Measurements from ENCODE around the gene TACSTD2.
"Not testable (repeated sequence)": the region's sequence is repeated elsewhere in the genome, so short reads cannot be mapped to it uniquely, and the experiment has no call there.

TACSTD2 gene

GRCh38 chr1:58566339-58566738 is 10.7 kb downstream of the TACSTD2 start:
- TF ChIP-seq POLR2AphosphoS5 (IDR thresholded peaks at IDR 0.05; ENCODE audit: low read depth) = no peak
- no peak for DNase-seq (ENCODE audit: low read depth in 1 of 2, low spot score in 1 of 2)
- H3K27me3 ChIP-seq (ENCODE audit: insufficient read depth, poor library complexity, severe bottlenecking) = no peaks in the 10 kb centered on the region

GRCh38 chr1:58563715-58564114 is 13.3 kb downstream of the TACSTD2 start:
- not testable (repeated sequence) for H3K27ac ChIP-seq (replicated peaks); H3K4me3 ChIP-seq (replicated peaks; ENCODE audit: insufficient read depth, low read length); DNase-seq (ENCODE audit: low read depth in 1 of 2, low spot score in 1 of 2); H3K27me3 ChIP-seq (ENCODE audit: insufficient read depth, poor library complexity, severe bottlenecking)

More at GRCh38 chr1:58566339-58566738, 10.7 kb downstream of the TACSTD2 start:
- H3K27ac ChIP-seq (replicated peaks) = no peak overlapping the region
- H3K4me3 ChIP-seq (replicated peaks; ENCODE audit: insufficient read depth, low read length) = no peak overlapping the region

- no peak for DNase-seq (ENCODE audit: low read depth in 1 of 2, low spot score in 1 of 2)
- Histone ChIP-seq H3K27me3 (ENCODE audit: insufficient read depth, poor library complexity, severe bottlenecking) (no peaks in the 10 kb centered on the region), H3K4me3 (replicated peaks; ENCODE audit: insufficient read depth, low read length) (no peak overlapping the region), H3K27ac (replicated peaks) (no peak overlapping the region)
- TF ChIP-seq SPI1 (IDR thresholded peaks at IDR 0.05; ENCODE audit: borderline replicate concordance, low read depth) = no peak
- TF ChIP-seq REST (IDR thresholded peaks at IDR 0.05; ENCODE audit: insufficient replicate concordance, low read depth) = no peak
- no peak for TF ChIP-seq GABPA (IDR thresholded peaks at IDR 0.05; ENCODE audit: low read depth)
- no peak for TF ChIP-seq CTCF (IDR thresholded peaks at IDR 0.05; ENCODE audit: insufficient read depth, low read length)
- no peak for TF ChIP-seq POLR2AphosphoS5 (IDR thresholded peaks at IDR 0.05; ENCODE audit: low read depth)
Measured at GRCh38 chr1:58561633-58562032, 15.4 kb downstream of the TACSTD2 start.

GRCh38 chr1:58555393-58555792 is 21.7 kb downstream of the TACSTD2 start:
- no peaks in the 10 kb centered on the region for H3K27me3 ChIP-seq (ENCODE audit: insufficient read depth, poor library complexity, severe bottlenecking)
- H3K4me3 ChIP-seq (replicated peaks; ENCODE audit: insufficient read depth, low read length) = no peak overlapping the region
- TF ChIP-seq GABPA (IDR thresholded peaks at IDR 0.05; ENCODE audit: low read depth) (no peak), REST (IDR thresholded peaks at IDR 0.05; ENCODE audit: insufficient replicate concordance, low read depth) (no peak), SPI1 (IDR thresholded peaks at IDR 0.05; ENCODE audit: borderline replicate concordance, low read depth) (no peak), POLR2AphosphoS5 (IDR thresholded peaks at IDR 0.05; ENCODE audit: low read depth) (no peak), CTCF (IDR thresholded peaks at IDR 0.05; ENCODE audit: insufficient read depth, low read length) (no peak)
- no peak for DNase-seq (ENCODE audit: low read depth in 1 of 2, low spot score in 1 of 2)
- H3K27ac ChIP-seq (replicated peaks) = no peak overlapping the region
